GM18951 (cell line): Measurements from ENCODE around the gene CRB1.

Source experiments
- POLR2A ChIP-seq: IDR thresholded peaks from 4 replicates; pipeline ENCODE4 v1.6.1; 2011; ENCODE audit warnings: mild to moderate bottlenecking; ENCODE audit not compliant: insufficient read length, insufficient read depth; ENCODE audit errors: extremely low read depth
- in situ Hi-C: fragments of 300-500 bp; cut with MboI; formaldehyde crosslinking; loops from one replicate; pipeline ENCODE4 v1.12.0; 2022; ENCODE audit warnings: low sequenced_read_pairs, mixed read lengths, inconsistent platforms; ENCODE audit not compliant: unreplicated experiment

Gene CRB1

GRCh38 chr1:197463142-197463541 lies 195.1 kb downstream of the CRB1 start:
- TF ChIP-seq POLR2A, result no peak
- in situ Hi-C loops, result no loop called here

GRCh38 chr1:197464044-197464443 lies 196.0 kb downstream of the CRB1 start:
- in situ Hi-C loops, result no loop called here
- TF ChIP-seq POLR2A, result no peak

- TF ChIP-seq POLR2A, result no peak
- in situ Hi-C loops, result no loop called here
Observed at GRCh38 chr1:197465528-197466327, 197.7 kb downstream of the CRB1 start.

- TF ChIP-seq POLR2A, result no peak
- in situ Hi-C loops, result no loop called here
Observed at GRCh38 chr1:197466813-197467212, 198.8 kb downstream of the CRB1 start.

- in situ Hi-C loops, result no loop called here
- no peak for TF ChIP-seq POLR2A
Observed at GRCh38 chr1:197467881-197468280, 199.8 kb downstream of the CRB1 start.

- no peak for TF ChIP-seq POLR2A
- in situ Hi-C loops, result no loop called here
Observed at GRCh38 chr1:197468543-197469175, 200.6 kb downstream of the CRB1 start.

- in situ Hi-C loops, result no loop called here
- no peak for TF ChIP-seq POLR2A
Observed at GRCh38 chr1:197469620-197470210, 201.7 kb downstream of the CRB1 start.

- in situ Hi-C loops, result no loop called here
- TF ChIP-seq POLR2A, result no peak
Observed at GRCh38 chr1:197470330-197470729, 202.3 kb downstream of the CRB1 start.

GRCh38 chr1:197471248-197471985 lies 203.4 kb downstream of the CRB1 start:
- in situ Hi-C loops, result no loop called here
- TF ChIP-seq POLR2A, result no peak

GRCh38 chr1:197472141-197472540 lies 204.1 kb downstream of the CRB1 start:
- in situ Hi-C loops, result no loop called here
- TF ChIP-seq POLR2A, result no peak

- TF ChIP-seq POLR2A, result no peak
- in situ Hi-C loops, result no loop called here
Observed at GRCh38 chr1:197480446-197480845, 212.4 kb downstream of the CRB1 start.

- in situ Hi-C loops, result no loop called here
- no peak for TF ChIP-seq POLR2A
Observed at GRCh38 chr1:197481101-197481500, 213.0 kb downstream of the CRB1 start.

- in situ Hi-C loops, result no loop called here
- no peak for TF ChIP-seq POLR2A
Observed at GRCh38 chr1:197485790-197486189, 217.7 kb downstream of the CRB1 start.
